ENCODE results near the gene ITGAD.

DNA sequence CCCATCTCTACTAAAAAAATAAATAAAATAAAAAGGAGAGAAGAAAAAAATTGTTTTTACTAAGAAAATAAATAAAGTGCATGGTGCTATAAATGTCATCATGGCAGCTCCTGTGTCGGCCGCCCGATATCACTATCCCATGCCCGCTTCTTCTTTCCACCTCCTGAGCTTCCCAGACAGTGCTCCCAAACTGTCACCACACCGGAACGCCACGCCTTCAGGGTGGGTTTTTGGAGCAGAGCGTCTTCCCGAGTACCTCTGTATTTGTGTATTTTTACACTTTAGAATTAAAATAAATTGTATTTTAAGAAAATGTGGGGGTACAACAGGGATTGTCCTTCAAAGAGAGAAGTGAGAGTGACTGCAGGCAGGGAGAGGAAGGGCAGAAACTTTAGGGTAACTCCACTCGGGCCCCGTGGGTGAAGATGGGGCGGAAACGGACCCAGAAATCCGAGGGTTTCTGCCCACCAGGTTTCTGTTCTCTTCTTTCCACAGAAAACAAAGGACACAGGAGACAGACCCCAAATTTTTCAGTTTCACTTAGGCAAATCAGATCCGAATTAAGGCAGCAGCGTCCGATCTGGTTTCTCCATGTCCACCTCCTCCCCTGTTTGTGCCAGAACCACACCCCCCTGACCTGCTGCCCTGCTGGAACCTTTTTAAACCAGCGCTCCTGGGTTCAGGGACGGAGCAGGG, 41.7 kb upstream of the ITGAD start:
- TF ChIP-seq, protein P1, sequence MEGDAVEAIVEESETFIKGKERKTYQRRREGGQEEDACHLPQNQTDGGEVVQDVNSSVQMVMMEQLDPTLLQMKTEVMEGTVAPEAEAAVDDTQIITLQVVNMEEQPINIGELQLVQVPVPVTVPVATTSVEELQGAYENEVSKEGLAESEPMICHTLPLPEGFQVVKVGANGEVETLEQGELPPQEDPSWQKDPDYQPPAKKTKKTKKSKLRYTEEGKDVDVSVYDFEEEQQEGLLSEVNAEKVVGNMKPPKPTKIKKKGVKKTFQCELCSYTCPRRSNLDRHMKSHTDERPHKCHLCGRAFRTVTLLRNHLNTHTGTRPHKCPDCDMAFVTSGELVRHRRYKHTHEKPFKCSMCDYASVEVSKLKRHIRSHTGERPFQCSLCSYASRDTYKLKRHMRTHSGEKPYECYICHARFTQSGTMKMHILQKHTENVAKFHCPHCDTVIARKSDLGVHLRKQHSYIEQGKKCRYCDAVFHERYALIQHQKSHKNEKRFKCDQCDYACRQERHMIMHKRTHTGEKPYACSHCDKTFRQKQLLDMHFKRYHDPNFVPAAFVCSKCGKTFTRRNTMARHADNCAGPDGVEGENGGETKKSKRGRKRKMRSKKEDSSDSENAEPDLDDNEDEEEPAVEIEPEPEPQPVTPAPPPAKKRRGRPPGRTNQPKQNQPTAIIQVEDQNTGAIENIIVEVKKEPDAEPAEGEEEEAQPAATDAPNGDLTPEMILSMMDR (tag by site-specific recombination; IDR thresholded peaks at IDR 0.05): no peak
- no peak for TF ChIP-seq ZFP37 (tag by site-specific recombination; IDR thresholded peaks at IDR 0.05)
- no peak for TF ChIP-seq ZNF561 (tag by site-specific recombination; IDR thresholded peaks at IDR 0.05; ENCODE audit: borderline replicate concordance)
- no peak for TF ChIP-seq ZNF391 (tag by site-specific recombination; IDR thresholded peaks at IDR 0.05; ENCODE audit: borderline replicate concordance, low read depth)
- TF ChIP-seq ZNF585B (tag by site-specific recombination; IDR thresholded peaks at IDR 0.05): no peak
- TF ChIP-seq ZNF843 (tag by site-specific recombination; IDR thresholded peaks at IDR 0.05): no peak
- TF ChIP-seq, protein P2, sequence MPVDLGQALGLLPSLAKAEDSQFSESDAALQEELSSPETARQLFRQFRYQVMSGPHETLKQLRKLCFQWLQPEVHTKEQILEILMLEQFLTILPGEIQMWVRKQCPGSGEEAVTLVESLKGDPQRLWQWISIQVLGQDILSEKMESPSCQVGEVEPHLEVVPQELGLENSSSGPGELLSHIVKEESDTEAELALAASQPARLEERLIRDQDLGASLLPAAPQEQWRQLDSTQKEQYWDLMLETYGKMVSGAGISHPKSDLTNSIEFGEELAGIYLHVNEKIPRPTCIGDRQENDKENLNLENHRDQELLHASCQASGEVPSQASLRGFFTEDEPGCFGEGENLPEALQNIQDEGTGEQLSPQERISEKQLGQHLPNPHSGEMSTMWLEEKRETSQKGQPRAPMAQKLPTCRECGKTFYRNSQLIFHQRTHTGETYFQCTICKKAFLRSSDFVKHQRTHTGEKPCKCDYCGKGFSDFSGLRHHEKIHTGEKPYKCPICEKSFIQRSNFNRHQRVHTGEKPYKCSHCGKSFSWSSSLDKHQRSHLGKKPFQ (tag by site-specific recombination; IDR thresholded peaks at IDR 0.05): no peak
- TF ChIP-seq SP3 (tag by site-specific recombination; IDR thresholded peaks at IDR 0.05): no peak
- TF ChIP-seq, protein P3, sequence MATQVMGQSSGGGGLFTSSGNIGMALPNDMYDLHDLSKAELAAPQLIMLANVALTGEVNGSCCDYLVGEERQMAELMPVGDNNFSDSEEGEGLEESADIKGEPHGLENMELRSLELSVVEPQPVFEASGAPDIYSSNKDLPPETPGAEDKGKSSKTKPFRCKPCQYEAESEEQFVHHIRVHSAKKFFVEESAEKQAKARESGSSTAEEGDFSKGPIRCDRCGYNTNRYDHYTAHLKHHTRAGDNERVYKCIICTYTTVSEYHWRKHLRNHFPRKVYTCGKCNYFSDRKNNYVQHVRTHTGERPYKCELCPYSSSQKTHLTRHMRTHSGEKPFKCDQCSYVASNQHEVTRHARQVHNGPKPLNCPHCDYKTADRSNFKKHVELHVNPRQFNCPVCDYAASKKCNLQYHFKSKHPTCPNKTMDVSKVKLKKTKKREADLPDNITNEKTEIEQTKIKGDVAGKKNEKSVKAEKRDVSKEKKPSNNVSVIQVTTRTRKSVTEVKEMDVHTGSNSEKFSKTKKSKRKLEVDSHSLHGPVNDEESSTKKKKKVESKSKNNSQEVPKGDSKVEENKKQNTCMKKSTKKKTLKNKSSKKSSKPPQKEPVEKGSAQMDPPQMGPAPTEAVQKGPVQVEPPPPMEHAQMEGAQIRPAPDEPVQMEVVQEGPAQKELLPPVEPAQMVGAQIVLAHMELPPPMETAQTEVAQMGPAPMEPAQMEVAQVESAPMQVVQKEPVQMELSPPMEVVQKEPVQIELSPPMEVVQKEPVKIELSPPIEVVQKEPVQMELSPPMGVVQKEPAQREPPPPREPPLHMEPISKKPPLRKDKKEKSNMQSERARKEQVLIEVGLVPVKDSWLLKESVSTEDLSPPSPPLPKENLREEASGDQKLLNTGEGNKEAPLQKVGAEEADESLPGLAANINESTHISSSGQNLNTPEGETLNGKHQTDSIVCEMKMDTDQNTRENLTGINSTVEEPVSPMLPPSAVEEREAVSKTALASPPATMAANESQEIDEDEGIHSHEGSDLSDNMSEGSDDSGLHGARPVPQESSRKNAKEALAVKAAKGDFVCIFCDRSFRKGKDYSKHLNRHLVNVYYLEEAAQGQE (tag by site-specific recombination; IDR thresholded peaks at IDR 0.05): no peak
- TF ChIP-seq, protein P4, sequence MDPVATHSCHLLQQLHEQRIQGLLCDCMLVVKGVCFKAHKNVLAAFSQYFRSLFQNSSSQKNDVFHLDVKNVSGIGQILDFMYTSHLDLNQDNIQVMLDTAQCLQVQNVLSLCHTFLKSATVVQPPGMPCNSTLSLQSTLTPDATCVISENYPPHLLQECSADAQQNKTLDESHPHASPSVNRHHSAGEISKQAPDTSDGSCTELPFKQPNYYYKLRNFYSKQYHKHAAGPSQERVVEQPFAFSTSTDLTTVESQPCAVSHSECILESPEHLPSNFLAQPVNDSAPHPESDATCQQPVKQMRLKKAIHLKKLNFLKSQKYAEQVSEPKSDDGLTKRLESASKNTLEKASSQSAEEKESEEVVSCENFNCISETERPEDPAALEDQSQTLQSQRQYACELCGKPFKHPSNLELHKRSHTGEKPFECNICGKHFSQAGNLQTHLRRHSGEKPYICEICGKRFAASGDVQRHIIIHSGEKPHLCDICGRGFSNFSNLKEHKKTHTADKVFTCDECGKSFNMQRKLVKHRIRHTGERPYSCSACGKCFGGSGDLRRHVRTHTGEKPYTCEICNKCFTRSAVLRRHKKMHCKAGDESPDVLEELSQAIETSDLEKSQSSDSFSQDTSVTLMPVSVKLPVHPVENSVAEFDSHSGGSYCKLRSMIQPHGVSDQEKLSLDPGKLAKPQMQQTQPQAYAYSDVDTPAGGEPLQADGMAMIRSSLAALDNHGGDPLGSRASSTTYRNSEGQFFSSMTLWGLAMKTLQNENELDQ (tag by site-specific recombination; IDR thresholded peaks at IDR 0.05; ENCODE audit: low read depth): no peak
- no peak for TF ChIP-seq ZNF510 (tag by site-specific recombination; IDR thresholded peaks at IDR 0.05; ENCODE audit: insufficient replicate concordance)
- no peak for TF ChIP-seq KLF10 (tag by site-specific recombination; IDR thresholded peaks at IDR 0.05)
- TF ChIP-seq ZNF239 (tag by site-specific recombination; IDR thresholded peaks at IDR 0.05): no peak
